Sigmoid colon (tissue), 4 donors: Measurements from ENCODE around the gene ROS1.

Experiments used
- CTCF ChIP-seq, 4 experiments: fragments of 450-650 bp in 3 of 4; fragments of 200-600 bp in 1 of 4; IDR thresholded peaks; one replicate each; pipeline ENCODE4 v1.5.1; 2016 to 2019; ENCODE audit warnings: antibody characterized with exemption in 4 of 4, mild to moderate bottlenecking in 3 of 4, moderate library complexity in 2 of 4
- EP300 ChIP-seq, 4 donors: sonication (generic); formaldehyde crosslinking; IDR thresholded peaks; one replicate each; pipeline ENCODE4 v1.6.1; 2017; ENCODE audit warnings: antibody characterized with exemption in 4 of 4

- TF ChIP-seq CTCF (IDR thresholded peaks at IDR 0.05) (no peak), EP300 (IDR thresholded peaks at IDR 0.05) (no peak)
Measured at GRCh38 chr6:117345292-117345610, 80.5 kb downstream of the ROS1 start.
